GM12873 (cell line): ENCODE results near the gene XKR3.

Experiments
- TF ChIP-seq, protein P1 (sequence below): IDR thresholded peaks from 2 replicates; pipeline ENCODE4 v1.5.1; 2012; ENCODE audit warnings: low read depth, mild to moderate bottlenecking, moderate library complexity, low read length, control low read depth; ENCODE audit not compliant: insufficient read depth; ENCODE audit errors: missing control alignments

The XKR3 gene

DNA sequence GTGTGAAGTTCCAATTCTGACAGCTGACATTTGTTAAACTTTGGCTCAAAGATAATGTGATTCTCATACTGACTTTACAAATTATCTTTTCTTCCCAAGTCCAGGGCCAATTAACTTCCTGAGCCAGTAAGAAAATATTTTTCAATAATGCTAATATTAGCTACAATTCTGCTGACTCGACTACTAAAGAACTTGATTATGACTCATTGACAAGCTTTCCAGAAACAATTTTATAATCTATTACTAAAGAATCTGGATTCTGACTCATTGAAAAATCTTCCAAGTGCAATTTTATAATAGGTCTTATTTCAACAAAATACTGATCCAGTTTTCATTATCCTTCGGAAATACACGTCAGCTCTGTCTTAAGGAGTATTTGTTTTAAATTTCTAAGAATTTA, 12.9 kb upstream of the XKR3 start:
- TF ChIP-seq, protein P1, sequence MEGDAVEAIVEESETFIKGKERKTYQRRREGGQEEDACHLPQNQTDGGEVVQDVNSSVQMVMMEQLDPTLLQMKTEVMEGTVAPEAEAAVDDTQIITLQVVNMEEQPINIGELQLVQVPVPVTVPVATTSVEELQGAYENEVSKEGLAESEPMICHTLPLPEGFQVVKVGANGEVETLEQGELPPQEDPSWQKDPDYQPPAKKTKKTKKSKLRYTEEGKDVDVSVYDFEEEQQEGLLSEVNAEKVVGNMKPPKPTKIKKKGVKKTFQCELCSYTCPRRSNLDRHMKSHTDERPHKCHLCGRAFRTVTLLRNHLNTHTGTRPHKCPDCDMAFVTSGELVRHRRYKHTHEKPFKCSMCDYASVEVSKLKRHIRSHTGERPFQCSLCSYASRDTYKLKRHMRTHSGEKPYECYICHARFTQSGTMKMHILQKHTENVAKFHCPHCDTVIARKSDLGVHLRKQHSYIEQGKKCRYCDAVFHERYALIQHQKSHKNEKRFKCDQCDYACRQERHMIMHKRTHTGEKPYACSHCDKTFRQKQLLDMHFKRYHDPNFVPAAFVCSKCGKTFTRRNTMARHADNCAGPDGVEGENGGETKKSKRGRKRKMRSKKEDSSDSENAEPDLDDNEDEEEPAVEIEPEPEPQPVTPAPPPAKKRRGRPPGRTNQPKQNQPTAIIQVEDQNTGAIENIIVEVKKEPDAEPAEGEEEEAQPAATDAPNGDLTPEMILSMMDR = no peak

DNA sequence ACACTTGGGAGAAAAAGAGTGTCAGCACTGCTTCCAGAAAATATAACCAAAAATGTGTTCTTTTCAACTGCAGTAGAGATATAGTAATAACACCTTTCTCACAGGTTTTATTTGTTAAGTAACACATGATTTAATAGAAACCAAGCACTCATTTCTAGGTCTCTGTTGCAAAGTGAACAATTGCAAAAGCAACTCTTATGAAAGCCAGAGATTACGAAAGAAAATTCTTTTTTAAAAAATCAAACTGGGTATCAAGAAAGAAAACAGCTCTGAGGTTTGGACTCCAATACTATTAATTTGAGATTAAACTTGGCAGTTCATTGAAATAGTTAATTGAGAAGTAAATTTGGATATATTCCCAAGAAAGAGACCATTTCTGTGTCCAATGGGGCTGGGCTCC, 9.8 kb upstream of the XKR3 start:
- TF ChIP-seq, protein P1 = no peak

DNA sequence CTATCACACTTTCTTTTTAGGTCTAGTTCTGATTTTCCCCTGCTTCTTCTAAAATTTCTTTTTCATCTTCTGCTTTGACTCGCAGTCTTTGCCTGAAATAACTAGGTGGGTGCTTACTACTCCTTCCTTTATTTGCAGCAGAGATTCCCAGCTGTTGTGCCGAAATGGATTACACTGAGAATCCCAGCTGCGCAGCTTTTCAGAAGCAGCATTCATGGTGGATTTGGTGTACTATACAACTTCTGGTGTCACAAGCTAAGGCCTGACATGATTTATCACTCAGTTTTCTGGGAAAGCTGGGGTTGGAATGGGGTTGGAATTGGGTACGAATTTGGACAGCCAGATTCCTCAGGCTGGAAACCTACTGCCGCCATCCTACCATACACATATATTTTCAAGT, 6.0 kb upstream of the XKR3 start:
- TF ChIP-seq, protein P1 = no peak

DNA sequence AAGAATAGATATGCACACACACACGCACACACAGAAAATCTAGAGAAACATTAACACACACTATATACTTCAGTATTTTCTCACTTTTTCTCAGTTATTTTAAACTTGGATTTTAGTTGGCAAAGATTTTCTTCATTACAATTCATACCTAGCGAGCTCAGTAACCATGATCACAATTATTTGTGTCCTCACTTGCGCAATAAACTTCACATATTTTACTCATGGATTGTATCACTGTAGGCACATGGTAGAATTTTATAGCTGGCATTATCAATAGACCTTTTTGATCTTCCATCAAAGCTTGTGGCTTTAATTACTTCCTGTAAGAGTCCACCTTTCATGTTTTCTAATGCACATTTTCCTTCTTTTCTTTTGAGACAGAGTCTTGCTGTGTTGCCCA, 4.8 kb upstream of the XKR3 start:
- TF ChIP-seq, protein P1 = no peak

DNA sequence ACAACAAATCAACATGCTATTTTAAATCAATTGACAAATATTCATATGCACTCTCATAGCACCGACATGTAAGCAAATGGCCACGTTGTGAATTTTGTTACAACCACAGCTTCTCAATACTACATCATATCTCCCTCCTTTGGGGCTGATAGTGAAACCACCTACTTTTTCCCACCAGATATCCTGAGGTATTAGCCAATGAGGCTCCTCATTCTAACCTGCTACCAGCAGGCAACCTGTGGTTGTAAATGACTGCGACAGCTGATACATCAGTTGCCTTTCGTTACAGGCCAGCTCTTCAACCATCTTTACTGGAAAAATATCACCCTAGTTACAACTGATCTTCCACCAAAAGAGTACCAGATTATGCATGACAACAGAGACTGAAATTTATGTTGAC, 3.7 kb upstream of the XKR3 start:
- TF ChIP-seq, protein P1 = no peak

DNA sequence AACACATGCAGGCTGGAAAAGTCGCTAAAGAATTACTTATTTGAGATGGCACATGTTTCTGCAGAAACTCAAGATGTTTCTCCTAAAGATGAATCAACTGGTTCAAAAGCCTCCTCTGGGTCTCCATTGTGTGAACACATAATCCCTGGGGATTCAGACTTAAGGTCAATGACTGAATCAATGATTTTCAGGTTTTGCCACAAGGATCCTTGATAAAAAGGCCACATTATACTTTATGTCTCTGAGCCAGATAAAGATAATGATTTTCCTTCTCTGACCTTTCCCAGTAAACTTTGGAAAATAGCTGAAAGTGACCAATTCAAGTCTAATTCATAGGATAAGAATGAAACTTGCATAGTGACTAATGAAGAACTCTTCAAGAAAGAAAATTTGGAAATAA, 2.3 kb upstream of the XKR3 start:
- TF ChIP-seq, protein P1 = no peak

DNA sequence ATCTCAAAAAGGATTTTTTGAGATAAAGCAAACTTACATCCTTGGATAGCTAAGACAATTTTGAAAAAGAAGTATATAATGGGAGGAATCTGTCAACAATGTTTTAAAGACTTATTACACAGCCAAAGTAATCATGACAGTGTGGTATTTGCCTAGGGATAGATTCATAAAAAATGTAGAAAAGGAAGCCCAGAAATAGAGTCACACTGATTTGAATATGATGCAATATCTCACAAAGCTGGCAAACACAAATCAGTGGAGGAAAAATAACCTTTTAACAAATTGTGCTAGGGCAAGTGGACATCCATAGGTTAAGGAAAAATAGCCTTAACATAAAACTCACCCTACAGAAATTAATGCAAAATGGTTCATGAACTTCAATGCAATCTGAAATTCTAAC, 6.0 kb downstream of the XKR3 start:
- TF ChIP-seq, protein P1 = no peak
